ENCODE results near the gene USO1.

DNA sequence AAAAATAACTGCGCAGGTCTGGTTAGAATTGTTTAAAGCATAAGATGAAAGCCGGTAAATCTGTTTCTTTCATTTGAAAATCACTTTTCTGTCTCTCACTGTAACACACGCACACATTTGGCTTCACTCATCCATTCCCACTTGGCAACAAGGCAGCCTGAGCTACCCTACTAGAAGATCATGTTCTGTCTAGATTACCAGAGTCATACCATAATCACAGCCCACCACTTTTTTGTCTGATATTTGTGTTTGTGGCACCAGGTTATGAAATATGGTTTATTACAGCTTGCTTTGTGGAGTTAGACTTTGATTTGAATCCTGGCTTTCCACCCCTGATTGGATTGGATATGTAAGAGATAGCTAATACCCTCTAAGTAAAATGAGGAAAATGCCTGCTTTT lies 2.2 kb downstream of the USO1 start:
- TF ChIP-seq, protein P1, sequence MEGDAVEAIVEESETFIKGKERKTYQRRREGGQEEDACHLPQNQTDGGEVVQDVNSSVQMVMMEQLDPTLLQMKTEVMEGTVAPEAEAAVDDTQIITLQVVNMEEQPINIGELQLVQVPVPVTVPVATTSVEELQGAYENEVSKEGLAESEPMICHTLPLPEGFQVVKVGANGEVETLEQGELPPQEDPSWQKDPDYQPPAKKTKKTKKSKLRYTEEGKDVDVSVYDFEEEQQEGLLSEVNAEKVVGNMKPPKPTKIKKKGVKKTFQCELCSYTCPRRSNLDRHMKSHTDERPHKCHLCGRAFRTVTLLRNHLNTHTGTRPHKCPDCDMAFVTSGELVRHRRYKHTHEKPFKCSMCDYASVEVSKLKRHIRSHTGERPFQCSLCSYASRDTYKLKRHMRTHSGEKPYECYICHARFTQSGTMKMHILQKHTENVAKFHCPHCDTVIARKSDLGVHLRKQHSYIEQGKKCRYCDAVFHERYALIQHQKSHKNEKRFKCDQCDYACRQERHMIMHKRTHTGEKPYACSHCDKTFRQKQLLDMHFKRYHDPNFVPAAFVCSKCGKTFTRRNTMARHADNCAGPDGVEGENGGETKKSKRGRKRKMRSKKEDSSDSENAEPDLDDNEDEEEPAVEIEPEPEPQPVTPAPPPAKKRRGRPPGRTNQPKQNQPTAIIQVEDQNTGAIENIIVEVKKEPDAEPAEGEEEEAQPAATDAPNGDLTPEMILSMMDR (conservative IDR thresholded peaks at IDR 0.05 in 1 of 2, IDR thresholded peaks at IDR 0.05 in 1 of 2; ENCODE audit: extremely low read depth in 1 of 2, insufficient read depth in 1 of 2, low read depth in 1 of 2, low read length in 2 of 2): no peak
- TF ChIP-seq EZH2 (IDR thresholded peaks at IDR 0.05; ENCODE audit: borderline replicate concordance, low read length): no peak
